Keratinocyte (primary cell): ENCODE results near the gene CTXND1. TPM values are rescaled to one million over a fixed set of nuclear protein-coding genes. Genes with fewer than 3 reads are reported as not detected.

ENCODE experiments used
- DNase-seq: peaks from one replicate; pipeline ENCODE4 v3.0.0-alpha.2; 2011; ENCODE audit warnings: low read depth, missing footprints, low spot score
- FAIRE-seq: peaks from 2 replicates; lab custom pipeline; 2011; peaks lifted over from hg19 to GRCh38; lab: Jason Lieb, UNC
- H2AFZ ChIP-seq: 2 replicates; pipeline ENCODE4 v1.6.0; 2012; ENCODE audit warnings: low read length, control low read depth, inconsistent platforms; ENCODE audit not compliant: control insufficient read depth
- H3K27ac ChIP-seq: 2 replicates; pipeline ENCODE4 v1.5.1; 2011; ENCODE audit warnings: low read length; ENCODE audit not compliant: control insufficient read depth, insufficient read depth
- H3K27me3 ChIP-seq: 3 replicates; pipeline ENCODE4 v1.6.0; 2011; ENCODE audit warnings: low read length; ENCODE audit not compliant: control insufficient read depth, insufficient read depth; ENCODE audit errors: extremely low read depth
- H3K36me3 ChIP-seq, 2 experiments: 2 replicates in 1 of 2; 3 replicates in 1 of 2; pipeline ENCODE4 v1.5.1; 2011; ENCODE audit warnings: low read length in 2 of 2, mild to moderate bottlenecking in 1 of 2; ENCODE audit not compliant: control insufficient read depth in 2 of 2, insufficient read depth in 2 of 2; ENCODE audit errors: extremely low read depth in 1 of 2
- H3K4me1 ChIP-seq: 3 replicates; pipeline ENCODE4 v1.5.1; 2011; ENCODE audit warnings: low read length; ENCODE audit not compliant: control insufficient read depth, insufficient read depth; ENCODE audit errors: extremely low read depth
- H3K4me2 ChIP-seq: 3 replicates; pipeline ENCODE4 v1.6.0; 2011; ENCODE audit warnings: low read depth, low read length; ENCODE audit not compliant: control insufficient read depth, insufficient read depth; ENCODE audit errors: extremely low read depth
- H3K4me3 ChIP-seq, 3 experiments: fragments of 200-600 bp in 1 of 3; sonication (generic) in 1 of 3; 2 replicates in 2 of 3; 3 replicates in 1 of 3; pipeline ENCODE4 v1.5.1; 2011 to 2016; ENCODE audit warnings: low read length in 3 of 3, mild to moderate bottlenecking in 3 of 3, control low read depth in 2 of 3, inconsistent platforms in 1 of 3, low read depth in 1 of 3, mixed read lengths in 1 of 3, mixed run types in 1 of 3, moderate library complexity in 1 of 3; ENCODE audit not compliant: control insufficient read depth in 2 of 3, insufficient read depth in 2 of 3; ENCODE audit errors: extremely low read depth in 1 of 3
- H3K79me2 ChIP-seq: 2 replicates; pipeline ENCODE4 v1.6.0; 2012; ENCODE audit warnings: low read length; ENCODE audit not compliant: control insufficient read depth, insufficient read depth
- H3K9ac ChIP-seq: 3 replicates; pipeline ENCODE4 v1.6.0; 2011; ENCODE audit warnings: low read length; ENCODE audit not compliant: control insufficient read depth, insufficient read depth; ENCODE audit errors: extremely low read depth
- H3K9me1 ChIP-seq: 3 replicates; pipeline ENCODE4 v1.6.0; 2011; ENCODE audit warnings: low read length; ENCODE audit not compliant: control insufficient read depth, insufficient read depth; ENCODE audit errors: extremely low read depth
- H3K9me3 ChIP-seq: 2 replicates; pipeline ENCODE4 v1.5.1; 2012; ENCODE audit warnings: low read depth, low read length; ENCODE audit not compliant: control insufficient read depth
- H4K20me1 ChIP-seq: 3 replicates; pipeline ENCODE4 v1.6.0; 2011; ENCODE audit warnings: low read length; ENCODE audit not compliant: control insufficient read depth, insufficient read depth; ENCODE audit errors: extremely low read depth
- EZH2 ChIP-seq: IDR thresholded peaks from one replicate; pipeline ENCODE4 v1.6.1; 2012; ENCODE audit warnings: inconsistent platforms, mild to moderate bottlenecking, low read length, moderate library complexity
- dilution Hi-C: fragments of 300-500 bp; cut with MboI; formaldehyde crosslinking; loops from one replicate; pipeline ENCODE4 v1.7.0; 2020; ENCODE audit warnings: low sequenced_read_pairs; ENCODE audit not compliant: extremely low pct_ligation_motif_present
- polyA plus RNA-seq, 5 experiments: library from polyadenylated mRNA; depleted of rRNA in 3 of 5; stranded (reverse) in 3 of 5; stranded (forward) in 1 of 5; unstranded in 1 of 5; fragments of >200 nt; gene quantifications; 1 replicate in 1 of 5; 2 replicates in 3 of 5; 3 replicates in 1 of 5; pipeline versions ENCODE4 v1.2.1 to v1.2.3, GENCODE V29; 2011 to 2012; ENCODE audit warnings: missing spikeins in 2 of 5, low read depth in 1 of 5, low replicate concordance in 1 of 5
- TF ChIP-seq, protein P1 (sequence below), 3 experiments: IDR thresholded peaks in 1 of 3; conservative IDR thresholded peaks in 1 of 3; optimal IDR thresholded peaks in 1 of 3; 2 replicates in 2 of 3; 3 replicates in 1 of 3; pipeline versions ENCODE3 to v1.5.1; 2011; ENCODE audit warnings: low read length in 3 of 3, mild to moderate bottlenecking in 3 of 3, moderate library complexity in 2 of 3, control low read depth in 1 of 3, inconsistent platforms in 1 of 3; ENCODE audit not compliant: insufficient read depth in 2 of 3; ENCODE audit errors: extremely low read depth in 1 of 3

CTXND1 gene
- polyA plus RNA-seq, 1 donor (not counting 4 experiments of a cell fraction or from before 2014, with no cell fraction given): not detected

DNA sequence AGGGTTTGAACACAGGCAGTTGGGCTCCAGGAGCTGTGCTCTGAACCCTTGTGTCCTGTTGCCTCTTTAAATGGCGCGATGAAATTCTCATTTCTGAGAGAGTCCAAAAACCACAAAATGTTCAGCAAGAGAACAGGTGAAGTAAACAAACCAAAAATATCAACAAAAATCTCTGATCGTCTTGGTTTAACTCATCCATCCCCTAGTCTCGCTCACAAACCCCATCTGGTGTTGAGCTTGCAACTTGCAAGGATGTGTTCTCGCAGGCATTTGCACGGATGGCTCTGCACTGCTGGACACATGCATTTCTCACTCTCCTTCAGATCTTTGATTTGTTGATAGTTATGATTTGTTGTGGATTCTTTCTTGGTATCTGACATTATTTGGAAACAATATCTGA lies 68.1 kb downstream of the CTXND1 start:
- Histone ChIP-seq H3K4me2 (no peak overlapping the region), H3K79me2 (no peaks in the 10 kb centered on the region), H2AFZ (no peak overlapping the region), H3K9me3 (no peaks in the 10 kb centered on the region), H3K4me3 (no peak overlapping the region), H3K9me1 (no peaks in the 10 kb centered on the region), H3K4me1 (peaks cover 9% of the 10 kb centered on the region), H3K36me3 (peaks cover 16 to 25% of the 10 kb centered on the region in 2 experiments), H3K27me3 (no peaks in the 10 kb centered on the region), H4K20me1 (no peaks in the 10 kb centered on the region), H3K9ac (no peak overlapping the region), H3K27ac (no peak overlapping the region)
- no peak for TF ChIP-seq EZH2
- TF ChIP-seq, protein P1, sequence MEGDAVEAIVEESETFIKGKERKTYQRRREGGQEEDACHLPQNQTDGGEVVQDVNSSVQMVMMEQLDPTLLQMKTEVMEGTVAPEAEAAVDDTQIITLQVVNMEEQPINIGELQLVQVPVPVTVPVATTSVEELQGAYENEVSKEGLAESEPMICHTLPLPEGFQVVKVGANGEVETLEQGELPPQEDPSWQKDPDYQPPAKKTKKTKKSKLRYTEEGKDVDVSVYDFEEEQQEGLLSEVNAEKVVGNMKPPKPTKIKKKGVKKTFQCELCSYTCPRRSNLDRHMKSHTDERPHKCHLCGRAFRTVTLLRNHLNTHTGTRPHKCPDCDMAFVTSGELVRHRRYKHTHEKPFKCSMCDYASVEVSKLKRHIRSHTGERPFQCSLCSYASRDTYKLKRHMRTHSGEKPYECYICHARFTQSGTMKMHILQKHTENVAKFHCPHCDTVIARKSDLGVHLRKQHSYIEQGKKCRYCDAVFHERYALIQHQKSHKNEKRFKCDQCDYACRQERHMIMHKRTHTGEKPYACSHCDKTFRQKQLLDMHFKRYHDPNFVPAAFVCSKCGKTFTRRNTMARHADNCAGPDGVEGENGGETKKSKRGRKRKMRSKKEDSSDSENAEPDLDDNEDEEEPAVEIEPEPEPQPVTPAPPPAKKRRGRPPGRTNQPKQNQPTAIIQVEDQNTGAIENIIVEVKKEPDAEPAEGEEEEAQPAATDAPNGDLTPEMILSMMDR (optimal IDR thresholded peaks at IDR 0.05 in 1 of 3, IDR thresholded peaks at IDR 0.05 in 1 of 3, conservative IDR thresholded peaks at IDR 0.05 in 1 of 3; ENCODE audit: extremely low read depth in 1 of 3, insufficient read depth in 2 of 3, low read length in 3 of 3): peak; percentile 2 to 25 (median 8)
- FAIRE-seq (no peak), DNase-seq (no peak)
- dilution Hi-C loops: no loop called here

DNA sequence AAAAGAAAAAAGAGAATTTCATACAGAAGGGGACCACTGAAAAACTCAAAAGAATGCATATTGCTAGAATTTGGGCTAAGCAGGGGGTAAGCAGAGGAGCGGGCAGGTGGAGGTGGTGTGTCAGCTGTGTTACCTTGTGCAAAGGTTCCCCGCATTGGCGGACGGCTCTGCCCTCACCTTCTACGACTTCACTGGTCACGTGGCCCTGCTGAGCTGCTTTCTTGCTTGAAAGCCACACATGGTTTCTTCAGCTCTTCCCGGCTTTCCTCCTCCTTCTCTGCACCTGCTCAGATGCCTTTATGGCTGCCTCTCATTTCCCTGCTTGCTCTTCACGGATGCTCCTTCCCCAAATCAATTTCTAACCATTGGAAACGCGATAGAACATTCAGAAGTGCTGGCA lies 68.7 kb downstream of the CTXND1 start:
- dilution Hi-C loops: no loop called here
- Histone ChIP-seq H3K9me3 (no peaks in the 10 kb centered on the region), H3K36me3 (peaks cover 16 to 25% of the 10 kb centered on the region in 2 experiments), H3K9ac (no peak overlapping the region), H3K4me1 (peaks cover 12% of the 10 kb centered on the region), H3K27ac (no peak overlapping the region), H3K9me1 (no peaks in the 10 kb centered on the region), H4K20me1 (no peaks in the 10 kb centered on the region), H3K4me2 (no peak overlapping the region), H2AFZ (no peak overlapping the region), H3K79me2 (no peaks in the 10 kb centered on the region), H3K4me3 (no peak overlapping the region), H3K27me3 (no peaks in the 10 kb centered on the region)
- FAIRE-seq (no peak), DNase-seq (no peak)
- TF ChIP-seq EZH2: no peak
- TF ChIP-seq, protein P1 (optimal IDR thresholded peaks at IDR 0.05 in 1 of 3, IDR thresholded peaks at IDR 0.05 in 1 of 3, conservative IDR thresholded peaks at IDR 0.05 in 1 of 3; ENCODE audit: extremely low read depth in 1 of 3, insufficient read depth in 2 of 3, low read length in 3 of 3): no peak
